K562 (cell line): ENCODE results near the gene THEM4. TPM values are rescaled to one million over a fixed set of nuclear protein-coding genes. Genes with fewer than 3 reads are reported as not detected.

ENCODE experiments used
- ATAC-seq: fragments of 200-7000 bp; cut with Tn5 transposase; 3 replicates; pipeline ENCODE4 v1.9.1; 2020; ENCODE audit warnings: moderate library complexity
- BruUV-seq: library from RNA; stranded (reverse); fragments of 400-500 nt; replicated peaks from 2 replicates; lab custom pipeline; 2021; lab: Mats Ljungman, UMichigan
- CTCF ChIA-PET: fragments of 300-600 bp; formaldehyde crosslinking; extraction: SDS; loops from one replicate; lab custom pipeline; 2021; ENCODE audit warnings: low intra/inter-chr PET ratio; lab: Yijun Ruan, JAX
- POLR2A ChIA-PET: fragments of 300-600, 350-650 bp; sonication (Branson Sonifier 250); formaldehyde crosslinking; extraction: SDS; loops from one replicate; lab custom pipeline; 2021; ENCODE audit warnings: antibody characterized with exemption, inconsistent platforms; lab: Yijun Ruan, JAX
- DNase-seq, 4 experiments: peaks; one replicate each; pipeline versions ENCODE4 v3.0.0 to v3.0.0-alpha.2; 2011 to 2018; ENCODE audit warnings: low spot score in 3 of 4, mixed read lengths in 3 of 4; ENCODE audit errors: extremely low read depth in 1 of 4
- FAIRE-seq: peaks from 2 replicates; lab custom pipeline; 2011; peaks lifted over from hg19 to GRCh38; lab: Jason Lieb, UNC
- H2AFZ ChIP-seq: 2 replicates; pipeline ENCODE4 v1.6.0; 2011; ENCODE audit warnings: low read depth, low read length, control low read depth, inconsistent platforms
- H3K27ac ChIP-seq: fragments of 200-600 bp; 3 replicates; pipeline ENCODE4 v1.8.0; 2011; ENCODE audit warnings: low read depth, mild to moderate bottlenecking, control low read depth, inconsistent platforms, low read length, moderate library complexity, mixed read lengths; ENCODE audit errors: extremely low read depth
- H3K27me3 ChIP-seq, 2 experiments: fragments of 300-600 bp in 1 of 2; 2 replicates in 1 of 2; 3 replicates in 1 of 2; pipeline versions ENCODE4 v1.6.0 to v1.8.0; 2011; ENCODE audit warnings: inconsistent platforms in 2 of 2, low read length in 2 of 2, mild to moderate bottlenecking in 1 of 2, mixed read lengths in 1 of 2, moderate library complexity in 1 of 2; ENCODE audit not compliant: control insufficient read depth in 2 of 2, insufficient read depth in 2 of 2
- H3K36me3 ChIP-seq: fragments of 300-600 bp; 3 replicates; pipeline ENCODE4 v1.8.0; 2011; ENCODE audit warnings: mild to moderate bottlenecking, low read length, inconsistent platforms; ENCODE audit not compliant: control insufficient read depth, insufficient read depth
- H3K4me1 ChIP-seq, 2 experiments: fragments of 200-600 bp in 1 of 2; replicated peaks in 1 of 2; 2 replicates in 1 of 2; 3 replicates in 1 of 2; pipeline versions ENCODE4 v1.5.1 to v1.8.0; 2011; ENCODE audit warnings: inconsistent platforms in 2 of 2, low read length in 2 of 2, mild to moderate bottlenecking in 1 of 2, mixed read lengths in 1 of 2, moderate library complexity in 1 of 2; ENCODE audit not compliant: control insufficient read depth in 2 of 2, insufficient read depth in 2 of 2
- H3K4me2 ChIP-seq: 2 replicates; pipeline ENCODE4 v1.6.1; 2011; ENCODE audit warnings: low read length, control low read depth, inconsistent platforms, mixed read lengths; ENCODE audit not compliant: insufficient read depth
- H3K4me3 ChIP-seq: fragments of 200-600 bp; sonication (generic), shearing (Covaris generic); 2 replicates; pipeline ENCODE4 v1.5.1; 2016; ENCODE audit warnings: control low read depth, inconsistent platforms
- H3K79me2 ChIP-seq: fragments of 200-600 bp; 3 replicates; pipeline ENCODE4 v1.8.0; 2011; ENCODE audit warnings: low read length, inconsistent platforms; ENCODE audit not compliant: control insufficient read depth, insufficient read depth
- H3K9ac ChIP-seq, 2 experiments: 2 replicates each; pipeline versions ENCODE4 v1.6.0 to v1.6.1; 2011; ENCODE audit warnings: low read depth in 2 of 2, low read length in 2 of 2, control low read depth in 1 of 2, inconsistent platforms in 1 of 2, mild to moderate bottlenecking in 1 of 2, mixed read lengths in 1 of 2; ENCODE audit not compliant: insufficient read depth in 1 of 2
- H3K9me1 ChIP-seq: one replicate; pipeline ENCODE4 v1.6.0; 2011; ENCODE audit warnings: inconsistent platforms, mild to moderate bottlenecking, low read length, moderate library complexity; ENCODE audit not compliant: control insufficient read depth, insufficient read depth
- H3K9me3 ChIP-seq: replicated peaks from 2 replicates; pipeline ENCODE4 v1.5.1; 2011; ENCODE audit warnings: low read depth, low read length, inconsistent platforms; ENCODE audit not compliant: control insufficient read depth, insufficient read depth
- H4K20me1 ChIP-seq: replicated peaks from 2 replicates; pipeline ENCODE4 v1.6.1; 2011; ENCODE audit warnings: low read length, inconsistent platforms, mixed read lengths; ENCODE audit not compliant: control insufficient read depth, insufficient read depth
- ATF1 ChIP-seq, 2 experiments: fragments of 450-650 bp in 1 of 2; IDR thresholded peaks; 2 replicates each; pipeline ENCODE4 v1.6.1; 2016; ENCODE audit warnings: missing compliant biosample characterization in 1 of 2, missing genetic modification characterization in 1 of 2
- CBFB ChIP-seq: sonication (generic); formaldehyde crosslinking; IDR thresholded peaks from 2 replicates; pipeline ENCODE4 v1.4.0; 2020; ENCODE audit warnings: mild to moderate bottlenecking, missing genetic modification reagents
- CHD2 ChIP-seq: IDR thresholded peaks from 2 replicates; pipeline ENCODE4 v1.6.1; 2011; ENCODE audit warnings: low read depth, low read length
- CREB3 ChIP-seq: fragments of 450-650 bp; conservative IDR thresholded peaks from 2 replicates; pipeline ENCODE4 v1.6.1; 2016; ENCODE audit warnings: missing genetic modification characterization, low read depth, mild to moderate bottlenecking, missing compliant biosample characterization, moderate library complexity
- DLX4 ChIP-seq: fragments of 250-450 bp; sonication (Bioruptor Pico); IDR thresholded peaks from 2 replicates; pipeline ENCODE4 v1.6.1; 2021; ENCODE audit warnings: mild to moderate bottlenecking
- KDM1A ChIP-seq, 2 experiments: fragments of 450-650 bp; IDR thresholded peaks; 2 replicates each; pipeline ENCODE4 v1.6.1; 2016; ENCODE audit warnings: mild to moderate bottlenecking in 2 of 2
- KLF13 ChIP-seq: fragments of 450-650 bp; IDR thresholded peaks from 2 replicates; pipeline ENCODE4 v1.6.1; 2016; ENCODE audit warnings: missing genetic modification characterization, low read depth, mild to moderate bottlenecking, missing compliant biosample characterization, moderate library complexity, borderline replicate concordance
- LEF1 ChIP-seq: fragments of 450-650 bp; IDR thresholded peaks from 2 replicates; pipeline ENCODE4 v1.6.1; 2016; ENCODE audit warnings: mild to moderate bottlenecking
- PHF20 ChIP-seq: fragments of 450-650 bp; IDR thresholded peaks from 2 replicates; pipeline ENCODE4 v1.6.1; 2018; ENCODE audit not compliant: partially characterized antibody
- PHF21A ChIP-seq: fragments of 450-650 bp; IDR thresholded peaks from 2 replicates; pipeline ENCODE4 v1.6.1; 2017; ENCODE audit warnings: low read depth, borderline replicate concordance
- POLR2G ChIP-seq: fragments of 200-400 bp; formaldehyde crosslinking; IDR thresholded peaks from 2 replicates; pipeline ENCODE4 v1.6.1; 2017; ENCODE audit warnings: low read depth, mild to moderate bottlenecking, antibody characterized with exemption, low read length, moderate library complexity
- RBM34 ChIP-seq: fragments of 200-400 bp; formaldehyde crosslinking; IDR thresholded peaks from 2 replicates; pipeline ENCODE4 v1.6.1; 2018; ENCODE audit warnings: low read length, borderline replicate concordance; ENCODE audit not compliant: insufficient read depth
- RFX7 ChIP-seq: fragments of 250-450 bp; sonication (Bioruptor Pico); IDR thresholded peaks from 2 replicates; pipeline ENCODE4 v1.5.1; 2021; ENCODE audit warnings: mild to moderate bottlenecking
- SIN3B ChIP-seq: fragments of 450-650 bp; IDR thresholded peaks from 2 replicates; pipeline ENCODE4 v1.6.1; 2017; ENCODE audit warnings: low read depth, mild to moderate bottlenecking, moderate library complexity
- YY1 ChIP-seq, 3 experiments: IDR thresholded peaks; 2 replicates each; pipeline ENCODE4 v1.6.1; 2011; ENCODE audit warnings: low read length in 2 of 3, mild to moderate bottlenecking in 2 of 3, moderate library complexity in 2 of 3, borderline replicate concordance in 1 of 3, control low read depth in 1 of 3, low read depth in 1 of 3; ENCODE audit not compliant: insufficient read depth in 3 of 3, insufficient replicate concordance in 2 of 3, control insufficient read depth in 1 of 3, insufficient read length in 1 of 3; ENCODE audit errors: extremely low read depth in 1 of 3
- ZNF165 ChIP-seq: fragments of 250-450 bp; sonication (Bioruptor Pico); IDR thresholded peaks from 2 replicates; pipeline ENCODE4 v1.4.0; 2020; ENCODE audit warnings: borderline replicate concordance
- ZNF232 ChIP-seq: sonication (generic); formaldehyde crosslinking; IDR thresholded peaks from 2 replicates; pipeline ENCODE4 v1.8.0; 2022; ENCODE audit warnings: mild to moderate bottlenecking, missing genetic modification reagents
- WGBS: fragments of 100-300 bp; shearing (Covaris generic); methylation state at CpG from one replicate; pipeline ENCODE4 v1.1.6; 2016; ENCODE audit warnings: low coverage, mixed read lengths; ENCODE audit not compliant: insufficient coverage; ENCODE audit errors: missing lambda C conversion rate; 5-methylcytosine and 5-hydroxymethylcytosine counted together
- in situ Hi-C: fragments of 300-500 bp; cut with MboI; formaldehyde crosslinking; loops from 4 replicates; pipeline ENCODE4 v1.15.0; 2018; ENCODE audit warnings: inconsistent platforms, mixed read lengths
- intact Hi-C: fragments of 100-400 bp; cut with micrococcal nuclease; formaldehyde crosslinking; loops from 2 replicates; pipeline ENCODE4 v1.14.2; 2022
- polyA plus RNA-seq, 8 experiments: library from polyadenylated mRNA; depleted of rRNA in 4 of 8; stranded (reverse) in 5 of 8; unstranded in 3 of 8; fragments of >200 nt; fragmentation: Nextera tagmentation in 2 of 8; fragmentation: Illumina TruSeq in 1 of 8; extraction: Ambion mirVana in 2 of 8; extraction: Trizol in 1 of 8; gene quantifications; 2 replicates each; pipeline versions ENCODE4 v1.2.1 to v1.2.3, GENCODE V29; 2011 to 2014; ENCODE audit warnings: inconsistent platforms in 1 of 8, missing spikeins in 1 of 8
- total RNA-seq, 7 experiments: library from RNA; depleted of rRNA in 6 of 7; stranded (reverse); fragments of >200 nt in 6 of 7; fragmentation: Illumina TruSeq in 2 of 7; extraction: Trizol in 2 of 7; gene quantifications; 2 replicates each; pipeline versions ENCODE4 v1.2.1 to v1.2.3, GENCODE V29; 2011 to 2021; ENCODE audit warnings: low replicate concordance in 1 of 7
- TF ChIP-seq, protein P1 (sequence below): fragments of 450-650 bp; formaldehyde crosslinking; IDR thresholded peaks from 2 replicates; pipeline ENCODE4 v1.4.0; 2020; ENCODE audit warnings: mild to moderate bottlenecking, moderate library complexity

Gene THEM4
- total and polyA plus RNA-seq, 9 of the 15 experiments (the other 6 are each of a cell fraction or from before 2014, with no cell fraction given) = 8.6 to 71.9 (median 35.3) TPM

DNA sequence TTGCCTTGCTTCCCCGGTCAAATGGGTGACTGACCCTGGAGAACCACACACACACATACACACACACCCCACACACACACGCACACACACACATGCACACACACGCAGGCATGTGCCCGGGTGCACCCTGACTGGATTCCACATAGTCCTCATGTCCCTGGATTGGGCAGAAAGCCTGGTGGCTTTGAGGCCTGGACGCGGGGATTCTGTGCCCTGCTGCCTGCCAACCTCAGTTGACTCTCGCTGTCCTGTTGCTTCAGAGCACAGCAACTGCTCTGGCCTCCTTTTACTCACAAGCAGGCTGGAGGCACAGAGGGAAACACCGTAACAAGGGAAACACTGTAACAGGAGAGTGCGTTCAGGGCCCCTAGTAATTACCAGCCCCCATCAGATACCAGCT, 84.1 kb downstream of the THEM4 start:
- no peak for DNase-seq
- no peaks in the 10 kb centered on the region; the same call in 1 of the 2 replicates for H4K20me1 ChIP-seq
- 34% methylated on average over 9 of the region's 9 CpGs for WGBS
- FAIRE-seq = no peak
- no peak overlapping the region for H3K27ac ChIP-seq
- H3K9me3 ChIP-seq = no peaks in the 10 kb centered on the region
- no peak overlapping the region for H3K9ac ChIP-seq
- H3K36me3 ChIP-seq = no peaks in the 10 kb centered on the region
- intact Hi-C loops (no loop called here), in situ Hi-C loops (no loop called here)
- H3K9me1 ChIP-seq = no peaks in the 10 kb centered on the region
- no peaks in the 10 kb centered on the region for H3K79me2 ChIP-seq
- H3K4me3 ChIP-seq = no peak overlapping the region
- no peak overlapping the region for H2AFZ ChIP-seq
- POLR2A ChIA-PET = interaction anchor here (0.6 to 1.1 kb wide), 2 partner anchors 23 to 107 kb away, joined by 3 read pairs; no protein-coding TSS in a partner anchor
- no peak for ATAC-seq
- H3K4me1 ChIP-seq = peaks cover 3 to 16% of the 10 kb centered on the region in 2 experiments
- TF ChIP-seq SIN3B (no peak), ZNF165 (CRISPR knock-in tag) (no peak), POLR2G (no peak), CHD2 (no peak), YY1 (IDR thresholded peaks at IDR 0.05; ENCODE audit: borderline replicate concordance in 1 of 3, control insufficient read depth in 1 of 3, extremely low read depth in 1 of 3, insufficient read depth in 3 of 3, insufficient read length in 1 of 3, insufficient replicate concordance in 2 of 3, low read depth in 1 of 3, low read length in 2 of 3) (no peak), ZNF232 (CRISPR knock-in tag) (no peak), KDM1A (IDR thresholded peaks at IDR 0.05) (no peak), RBM34 (no peak), RFX7 (no peak), CREB3 (tag) (no peak), LEF1 (no peak), DLX4 (CRISPR knock-in tag) (no peak), PHF21A (no peak), PHF20 (no peak), CBFB (CRISPR knock-in tag) (no peak), KLF13 (tag) (no peak), ATF1 (CRISPR knock-in tag; IDR thresholded peaks at IDR 0.05) (no peak), ATF1 (tag; IDR thresholded peaks at IDR 0.05) (no peak)
- TF ChIP-seq, protein P1, sequence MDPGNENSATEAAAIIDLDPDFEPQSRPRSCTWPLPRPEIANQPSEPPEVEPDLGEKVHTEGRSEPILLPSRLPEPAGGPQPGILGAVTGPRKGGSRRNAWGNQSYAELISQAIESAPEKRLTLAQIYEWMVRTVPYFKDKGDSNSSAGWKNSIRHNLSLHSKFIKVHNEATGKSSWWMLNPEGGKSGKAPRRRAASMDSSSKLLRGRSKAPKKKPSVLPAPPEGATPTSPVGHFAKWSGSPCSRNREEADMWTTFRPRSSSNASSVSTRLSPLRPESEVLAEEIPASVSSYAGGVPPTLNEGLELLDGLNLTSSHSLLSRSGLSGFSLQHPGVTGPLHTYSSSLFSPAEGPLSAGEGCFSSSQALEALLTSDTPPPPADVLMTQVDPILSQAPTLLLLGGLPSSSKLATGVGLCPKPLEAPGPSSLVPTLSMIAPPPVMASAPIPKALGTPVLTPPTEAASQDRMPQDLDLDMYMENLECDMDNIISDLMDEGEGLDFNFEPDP (CRISPR knock-in tag) = no peak
- H3K4me2 ChIP-seq = no peak overlapping the region
- CTCF ChIA-PET = no interaction called here
- BruUV-seq = no TSS peak
- peaks cover 23 to 51% of the 10 kb centered on the region in 2 experiments; a peak in 4 of 5 replicates for H3K27me3 ChIP-seq
